Non-pigmented ciliary epithelial cell (primary cell): Measurements from ENCODE around the gene OSBPL7.

Experiments
- DNase-seq: peaks from one replicate; pipeline ENCODE4 v3.0.0-alpha.2; 2010; ENCODE audit warnings: low read depth

Gene OSBPL7

GRCh38 chr17:47847341-47848197 lies 26.0 kb upstream of the OSBPL7 start:
- DNase-seq, result no peak

GRCh38 chr17:47846716-47847340 lies 25.2 kb upstream of the OSBPL7 start:
- DNase-seq, result no peak

- no peak for DNase-seq
These were observed 24.1 kb upstream of the OSBPL7 start for GRCh38 chr17:47845716-47846075.

GRCh38 chr17:47844814-47845715 lies 23.5 kb upstream of the OSBPL7 start:
- DNase-seq, result no peak

- DNase-seq, result no peak
These were observed 22.6 kb upstream of the OSBPL7 start for GRCh38 chr17:47844227-47844626.

GRCh38 chr17:47843391-47843730 lies 21.8 kb upstream of the OSBPL7 start:
- DNase-seq, result no peak

- no peak for DNase-seq
These were observed 20.1 kb upstream of the OSBPL7 start for GRCh38 chr17:47841488-47842291.

- no peak for DNase-seq
These were observed 19.3 kb upstream of the OSBPL7 start, which contains the start of gene SCRN2 for GRCh38 chr17:47840742-47841487. Gene SCRN2, minus strand, starts transcription at chr17:47841273. Its CDS starts 430 bp downstream, at chr17:47840843.

- no peak for DNase-seq
These were observed 18.6 kb upstream of the OSBPL7 start for GRCh38 chr17:47840001-47840741.

GRCh38 chr17:47839071-47839470 lies 17.5 kb upstream of the OSBPL7 start:
- DNase-seq, result no peak

GRCh38 chr17:47838636-47839035 lies 17.0 kb upstream of the OSBPL7 start:
- no peak for DNase-seq

- DNase-seq, result no peak
These were observed 15.9 kb upstream of the OSBPL7 start for GRCh38 chr17:47837401-47838039.

GRCh38 chr17:47836601-47837000 lies 15.0 kb upstream of the OSBPL7 start:
- DNase-seq, result no peak

GRCh38 chr17:47834756-47835155 lies 13.2 kb upstream of the OSBPL7 start:
- no peak for DNase-seq

GRCh38 chr17:47831934-47832327 lies 10.3 kb upstream of the OSBPL7 start:
- no peak for DNase-seq

GRCh38 chr17:47831003-47831933 lies 9.7 kb upstream of the OSBPL7 start, which contains the start of the genes LRRC46 and MRPL10:
Gene LRRC46, plus strand, starts transcription at chr17:47831670. Its CDS starts 320 bp downstream, at chr17:47831990.
Gene MRPL10, minus strand, starts transcription at chr17:47831541. Its CDS starts 30 bp downstream, at chr17:47831511.
- peak; percentile 56 for DNase-seq

GRCh38 chr17:47830396-47831002 lies 8.9 kb upstream of the OSBPL7 start:
- DNase-seq, result no peak

- no peak for DNase-seq
These were observed 8.3 kb upstream of the OSBPL7 start for GRCh38 chr17:47829870-47830269.
